ENCODE data around the gene TRAPPC14. TPM values are rescaled to one million over a fixed set of nuclear protein-coding genes. Genes with fewer than 3 reads are reported as not detected.

Gene TRAPPC14
- total RNA-seq, 1 donor from 2014 or later, result 20.3 TPM

- no peak for DNase-seq (ENCODE audit: extremely low spot score, unreplicated experiment)
- TF ChIP-seq CTCF (IDR thresholded peaks at IDR 0.05), result no peak
- Mint-ChIP-seq H3K4me3 (ENCODE audit: unreplicated experiment) (no peak overlapping the region), H3K36me3 (ENCODE audit: unreplicated experiment) (peaks cover 22% of the 10 kb centered on the region), H3K27me3 (ENCODE audit: unreplicated experiment) (no peaks in the 10 kb centered on the region), H3K9me3 (ENCODE audit: unreplicated experiment) (no peaks in the 10 kb centered on the region), H3K27ac (ENCODE audit: unreplicated experiment) (no peak overlapping the region), H3K4me1 (ENCODE audit: unreplicated experiment) (peaks cover 5% of the 10 kb centered on the region)
These were observed 50.6 kb downstream of the TRAPPC14 start for GRCh38 chr7:100107890-100108289.

DNA sequence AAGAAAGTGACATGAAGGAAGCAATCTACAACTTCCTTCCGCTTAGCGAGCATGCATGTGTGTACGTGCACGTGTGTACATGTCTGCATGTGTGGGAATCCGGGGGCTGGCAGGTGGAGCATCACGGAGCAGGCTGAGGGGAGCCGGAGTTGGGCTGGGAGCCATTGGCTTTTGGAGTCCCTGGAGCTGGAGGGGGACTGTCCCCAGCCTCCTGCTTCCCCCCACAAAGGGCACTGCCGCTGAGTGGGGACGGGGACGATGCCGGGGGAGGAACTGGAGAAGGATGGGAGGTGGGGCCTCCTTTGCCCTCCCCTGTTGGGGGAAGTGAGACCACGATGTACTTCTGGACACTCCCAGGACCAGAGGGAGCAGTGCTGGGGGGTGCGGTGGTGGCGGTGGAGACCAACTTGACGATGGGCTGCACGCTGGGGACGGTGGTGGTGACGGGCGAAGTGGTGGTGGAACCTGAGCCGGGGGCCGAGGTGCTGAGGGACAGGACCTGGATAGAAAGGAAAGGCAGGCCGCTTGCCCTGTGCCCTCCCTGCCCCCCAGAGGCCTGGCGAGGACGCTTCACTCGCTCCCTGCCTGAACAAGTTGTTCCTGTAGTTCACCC, 51.3 kb downstream of the TRAPPC14 start:
- Mint-ChIP-seq H3K36me3 (ENCODE audit: unreplicated experiment) (peaks cover 22% of the 10 kb centered on the region), H3K27ac (ENCODE audit: unreplicated experiment) (no peak overlapping the region), H3K9me3 (ENCODE audit: unreplicated experiment) (no peaks in the 10 kb centered on the region), H3K27me3 (ENCODE audit: unreplicated experiment) (no peaks in the 10 kb centered on the region), H3K4me1 (ENCODE audit: unreplicated experiment) (peaks cover 10% of the 10 kb centered on the region), H3K4me3 (ENCODE audit: unreplicated experiment) (no peak overlapping the region)
- no peak for TF ChIP-seq CTCF (IDR thresholded peaks at IDR 0.05)
- DNase-seq (ENCODE audit: extremely low spot score, unreplicated experiment), result no peak

DNA sequence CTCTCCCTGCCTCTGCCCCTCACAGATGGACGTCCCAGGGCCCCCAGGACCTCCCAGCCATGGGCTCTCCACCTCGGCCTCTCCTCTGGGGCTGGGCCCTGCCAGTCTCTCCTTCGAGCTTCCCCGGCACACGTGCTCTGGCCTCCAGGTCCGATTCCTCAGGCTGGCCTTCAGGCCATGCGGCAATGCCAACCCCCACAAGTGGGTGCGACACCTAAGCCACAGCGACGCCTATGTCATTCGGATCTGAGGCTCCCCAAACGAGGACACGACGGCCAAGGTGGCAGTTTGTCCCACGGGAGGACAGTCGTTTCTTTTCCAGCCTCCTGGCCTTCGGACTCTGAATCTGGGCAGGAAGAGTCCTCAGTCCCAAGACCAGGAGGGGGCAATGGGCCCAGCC, 51.9 kb downstream of the TRAPPC14 start:
- H3K4me3 Mint-ChIP-seq (ENCODE audit: unreplicated experiment), result no peak overlapping the region
- H3K9me3 Mint-ChIP-seq (ENCODE audit: unreplicated experiment), result no peaks in the 10 kb centered on the region
- H3K27ac Mint-ChIP-seq (ENCODE audit: unreplicated experiment), result no peak overlapping the region
- no peak for TF ChIP-seq CTCF (IDR thresholded peaks at IDR 0.05)
- DNase-seq (ENCODE audit: extremely low spot score, unreplicated experiment), result no peak
- no peaks in the 10 kb centered on the region for H3K27me3 Mint-ChIP-seq (ENCODE audit: unreplicated experiment)
- H3K36me3 Mint-ChIP-seq (ENCODE audit: unreplicated experiment), result peaks cover 22% of the 10 kb centered on the region
- H3K4me1 Mint-ChIP-seq (ENCODE audit: unreplicated experiment), result peaks cover 10% of the 10 kb centered on the region

- no peak for TF ChIP-seq CTCF (IDR thresholded peaks at IDR 0.05)
- no peak for DNase-seq (ENCODE audit: extremely low spot score, unreplicated experiment)
- Mint-ChIP-seq H3K4me3 (ENCODE audit: unreplicated experiment) (no peak overlapping the region), H3K36me3 (ENCODE audit: unreplicated experiment) (peaks cover 19% of the 10 kb centered on the region), H3K4me1 (ENCODE audit: unreplicated experiment) (peaks cover 10% of the 10 kb centered on the region), H3K9me3 (ENCODE audit: unreplicated experiment) (no peaks in the 10 kb centered on the region), H3K27me3 (ENCODE audit: unreplicated experiment) (no peaks in the 10 kb centered on the region), H3K27ac (ENCODE audit: unreplicated experiment) (no peak overlapping the region)
These were observed 53.0 kb downstream of the TRAPPC14 start for GRCh38 chr7:100105534-100105933.

Small RNAs within 50 kb of the gene (microRNA-seq; reads per million reads assigned to microRNA genes)
- not detected for gene MIR4658 (ENCODE audit: unreplicated experiment)

Other genes with a start within 250 kb of the TRAPPC14 start
- 13.1 and 14.3 TPM in 2 replicates for gene TRIM4, start 239.2 kb downstream of the TRAPPC14 start, total RNA-seq
- not detected in 2 replicates for gene GJC3, start 229.1 kb downstream of the TRAPPC14 start, total RNA-seq
- not detected in 2 replicates for gene AZGP1, start 182.7 kb downstream of the TRAPPC14 start, total RNA-seq
- gene ZKSCAN1, start 143.1 kb downstream of the TRAPPC14 start, total RNA-seq, result 84.1 and 90.4 TPM in 2 replicates
- 13.9 and 14.6 TPM in 2 replicates for gene ZSCAN21, start 108.9 kb downstream of the TRAPPC14 start, total RNA-seq
- 35.4 and 39.2 TPM in 2 replicates for gene ZNF3, start 77.0 kb downstream of the TRAPPC14 start, total RNA-seq
- 93.7 and 101 TPM in 2 replicates for gene COPS6, start 69.8 kb downstream of the TRAPPC14 start, total RNA-seq
- 73.3 and 77.8 TPM in 2 replicates for gene MCM7, start 57.3 kb downstream of the TRAPPC14 start, total RNA-seq
- gene AP4M1, start 57.1 kb downstream of the TRAPPC14 start, total RNA-seq, result 22.0 and 27.4 TPM in 2 replicates
- 62.8 and 63.9 TPM in 2 replicates for gene TAF6, start 39.4 kb downstream of the TRAPPC14 start, total RNA-seq
- gene CNPY4, start 39.1 kb downstream of the TRAPPC14 start, total RNA-seq, result 33.6 and 36.7 TPM in 2 replicates
- gene MBLAC1, start 31.8 kb downstream of the TRAPPC14 start, total RNA-seq, result 2.3 TPM in 2 replicates
- gene LAMTOR4, start 9.8 kb downstream of the TRAPPC14 start, total RNA-seq, result 111 and 123 TPM in 2 replicates
- 2.9 and 3.6 TPM in 2 replicates for gene GAL3ST4, start 9.9 kb upstream of the TRAPPC14 start, total RNA-seq
- 8.1 and 12.6 TPM in 2 replicates for gene GPC2, start 18.7 kb upstream of the TRAPPC14 start, total RNA-seq
- 1.0 and 1.5 TPM in 2 replicates for gene STAG3, start 19.2 kb upstream of the TRAPPC14 start, total RNA-seq
- not detected in 2 replicates for gene PVRIG, start 61.2 kb upstream of the TRAPPC14 start, total RNA-seq
- not detected in 2 replicates for gene SPDYE3, start 149.0 kb upstream of the TRAPPC14 start, total RNA-seq
- gene PILRB, start 199.4 kb upstream of the TRAPPC14 start, total RNA-seq, result 31.7 and 38.7 TPM in 2 replicates
- gene PILRA, start 214.8 kb upstream of the TRAPPC14 start, total RNA-seq, result 1.8 and 2.5 TPM in 2 replicates